K562 (cell line): ENCODE results near the gene SEBOX. TPM values are rescaled to one million over a fixed set of nuclear protein-coding genes. Genes with fewer than 3 reads are reported as not detected.
A peak's percentile ranks its signal among the peaks of the same experiment; 100 is the strongest.

Source experiments
- EP300 ChIP-seq: IDR thresholded peaks from 2 replicates; pipeline ENCODE4 v1.6.1; 2012; ENCODE audit warnings: low read length, improper control_type of control experiment
- HCFC1 ChIP-seq: IDR thresholded peaks from 2 replicates; pipeline ENCODE4 v1.6.1; 2012; ENCODE audit warnings: low read depth, low read length, improper control_type of control experiment
- MGA ChIP-seq: fragments of 450-650 bp; IDR thresholded peaks from 2 replicates; pipeline ENCODE4 v1.6.1; 2016; ENCODE audit warnings: mild to moderate bottlenecking, moderate library complexity
- NFE2 ChIP-seq: IDR thresholded peaks from 2 replicates; pipeline ENCODE4 v1.6.1; 2014; ENCODE audit warnings: antibody characterized with exemption, low read depth
- POLR2B ChIP-seq: fragments of 450-650 bp; IDR thresholded peaks from 2 replicates; pipeline ENCODE4 v1.6.1; 2018; ENCODE audit warnings: low read depth; ENCODE audit not compliant: partially characterized antibody
- RBBP5 ChIP-seq: fragments of 200-600 bp; sonication (generic); IDR thresholded peaks from 2 replicates; pipeline ENCODE4 v1.6.1; 2012; ENCODE audit warnings: borderline replicate concordance, mild to moderate bottlenecking, low read length, control low read depth, inconsistent platforms; ENCODE audit not compliant: insufficient read depth, poor library complexity, severe bottlenecking
- YY1 ChIP-seq, 3 experiments: IDR thresholded peaks; 2 replicates each; pipeline ENCODE4 v1.6.1; 2011; ENCODE audit warnings: low read length in 2 of 3, mild to moderate bottlenecking in 2 of 3, moderate library complexity in 2 of 3, borderline replicate concordance in 1 of 3, control low read depth in 1 of 3, low read depth in 1 of 3; ENCODE audit not compliant: insufficient read depth in 3 of 3, insufficient replicate concordance in 2 of 3, control insufficient read depth in 1 of 3, insufficient read length in 1 of 3; ENCODE audit errors: extremely low read depth in 1 of 3
- ZNF212 ChIP-seq: fragments of 450-650 bp; formaldehyde crosslinking; IDR thresholded peaks from 2 replicates; pipeline ENCODE4 v1.4.0; 2020; ENCODE audit warnings: mild to moderate bottlenecking
- ZNF592 ChIP-seq: fragments of 450-650 bp; IDR thresholded peaks from 2 replicates; pipeline ENCODE4 v1.6.1; 2017; ENCODE audit warnings: antibody characterized with exemption, mild to moderate bottlenecking
- ZNF79 ChIP-seq: fragments of 250-450 bp; sonication (Bioruptor Pico); IDR thresholded peaks from 2 replicates; pipeline ENCODE4 v1.4.0; 2020; ENCODE audit warnings: low read depth, mild to moderate bottlenecking, moderate library complexity
- polyA plus RNA-seq, 8 experiments: library from polyadenylated mRNA; depleted of rRNA in 4 of 8; stranded (reverse) in 5 of 8; unstranded in 3 of 8; fragments of >200 nt; fragmentation: Nextera tagmentation in 2 of 8; fragmentation: Illumina TruSeq in 1 of 8; extraction: Ambion mirVana in 2 of 8; extraction: Trizol in 1 of 8; gene quantifications; 2 replicates each; pipeline versions ENCODE4 v1.2.1 to v1.2.3, GENCODE V29; 2011 to 2014; ENCODE audit warnings: inconsistent platforms in 1 of 8, missing spikeins in 1 of 8
- total RNA-seq, 7 experiments: library from RNA; depleted of rRNA in 6 of 7; stranded (reverse); fragments of >200 nt in 6 of 7; fragmentation: Illumina TruSeq in 2 of 7; extraction: Trizol in 2 of 7; gene quantifications; 2 replicates each; pipeline versions ENCODE4 v1.2.1 to v1.2.3, GENCODE V29; 2011 to 2021; ENCODE audit warnings: low replicate concordance in 1 of 7

The SEBOX gene
- total and polyA plus RNA-seq, 9 of the 15 experiments (the other 6 are each of a cell fraction or from before 2014, with no cell fraction given) = not detected

- TF ChIP-seq MGA = peak; percentile 58; the same call in 1 of the 2 replicates
- 0 out of 2 replicates have a peak, but pooled peaks have one; percentile 7 for TF ChIP-seq ZNF212
- TF ChIP-seq POLR2B = peak; percentile 60
- no peak for TF ChIP-seq ZNF79 (CRISPR knock-in tag)
- peak; percentile 67 to 97 (median 94) for TF ChIP-seq YY1 (IDR thresholded peaks at IDR 0.05; ENCODE audit: borderline replicate concordance in 1 of 3, control insufficient read depth in 1 of 3, extremely low read depth in 1 of 3, insufficient read depth in 3 of 3, insufficient read length in 1 of 3, insufficient replicate concordance in 2 of 3, low read depth in 1 of 3, low read length in 2 of 3)
- no peak for TF ChIP-seq NFE2
- TF ChIP-seq RBBP5 = peak; percentile 91
- TF ChIP-seq ZNF592 = peak; percentile 26; the same call in 1 of the 2 replicates
- peak; percentile 23 for TF ChIP-seq EP300
- TF ChIP-seq HCFC1 = peak; percentile 86
These were observed 7.7 kb downstream of the SEBOX start, which contains the start of gene POLDIP2 (continued) for GRCh38 chr17:28357061-28357900.
